HG03432 (cell line): ENCODE measurements around the gene PTPN4.
"Not testable (repeated sequence)": the region's sequence is repeated elsewhere in the genome, so short reads cannot be mapped to it uniquely, and the experiment has no call there.

Experiments
- ATAC-seq: cut with Tn5 transposase; IDR thresholded peaks from one replicate; pipeline ENCODE4 v1.9.1; 2021; ENCODE audit warnings: mild to moderate bottlenecking, moderate library complexity; ENCODE audit not compliant: unreplicated experiment

PTPN4 gene

DNA sequence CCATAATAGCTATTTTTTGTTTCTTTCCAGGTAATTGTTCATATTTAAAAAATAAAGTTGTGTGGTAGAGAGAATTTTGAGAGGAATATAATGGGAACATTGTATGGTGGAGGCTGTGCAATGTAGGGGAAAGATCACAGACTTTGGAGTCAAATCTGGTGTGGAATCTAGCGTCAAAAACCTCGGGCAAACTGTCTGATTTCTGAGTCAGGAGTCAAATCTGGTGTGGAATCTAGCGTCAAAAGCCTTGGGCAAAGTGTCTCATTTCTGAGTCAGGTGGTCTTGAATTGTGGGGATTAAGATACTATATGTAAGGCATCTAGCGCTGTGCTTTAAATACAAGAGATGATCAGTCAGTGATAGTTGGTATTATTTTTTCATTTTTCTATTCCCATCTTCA, 5.1 kb downstream of the PTPN4 start:
- ATAC-seq: no peak

DNA sequence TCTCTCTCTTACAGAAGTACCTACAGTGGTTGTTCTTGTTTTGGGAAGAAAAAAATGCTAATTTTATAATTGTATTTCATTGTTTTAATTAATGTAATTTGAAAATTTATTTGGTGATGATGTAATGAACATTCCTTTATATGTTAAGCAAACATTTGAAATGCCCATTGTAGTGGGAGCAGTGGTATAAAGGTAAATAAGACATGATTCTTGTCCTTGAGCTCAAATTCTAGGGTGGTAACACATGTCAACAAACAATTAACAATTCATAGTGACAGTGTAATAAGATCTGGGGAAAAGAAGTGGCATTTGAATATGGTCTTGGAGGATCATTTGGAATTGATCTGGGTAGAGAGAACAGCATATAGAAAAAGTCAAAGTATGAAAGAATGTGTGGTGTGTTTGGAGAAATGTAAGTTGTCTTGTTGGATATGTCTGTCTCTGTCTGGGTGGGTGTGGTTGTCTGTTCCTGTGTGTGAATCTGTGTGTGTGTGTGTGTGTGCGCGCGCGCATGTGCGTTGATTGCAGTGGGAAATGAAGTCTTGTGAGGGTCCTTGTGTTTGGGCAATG, 5.8 kb downstream of the PTPN4 start:
- no peak for ATAC-seq

DNA sequence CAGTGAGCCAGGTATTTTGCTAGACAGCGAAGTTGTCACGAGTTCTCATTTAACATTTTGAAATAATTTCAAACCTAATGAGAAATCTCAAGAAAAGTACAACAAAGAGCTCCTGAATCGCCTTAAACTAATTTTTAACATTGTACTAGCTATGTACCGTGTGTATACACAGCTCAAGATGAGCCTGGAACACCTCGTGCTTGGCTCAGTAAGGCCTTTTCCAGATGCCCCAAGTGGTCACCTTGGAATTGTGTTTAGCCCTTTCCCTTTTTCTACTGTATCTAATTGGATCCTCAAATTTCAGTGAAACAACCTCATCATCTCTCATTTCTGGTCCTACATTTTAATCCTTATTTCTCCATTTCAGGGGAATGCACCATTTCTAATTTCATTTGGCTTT, 7.2 kb downstream of the PTPN4 start:
- no peak for ATAC-seq

GRCh38 chr2:119768742-119769141, 9.0 kb downstream of the PTPN4 start:
- no peak for ATAC-seq

DNA sequence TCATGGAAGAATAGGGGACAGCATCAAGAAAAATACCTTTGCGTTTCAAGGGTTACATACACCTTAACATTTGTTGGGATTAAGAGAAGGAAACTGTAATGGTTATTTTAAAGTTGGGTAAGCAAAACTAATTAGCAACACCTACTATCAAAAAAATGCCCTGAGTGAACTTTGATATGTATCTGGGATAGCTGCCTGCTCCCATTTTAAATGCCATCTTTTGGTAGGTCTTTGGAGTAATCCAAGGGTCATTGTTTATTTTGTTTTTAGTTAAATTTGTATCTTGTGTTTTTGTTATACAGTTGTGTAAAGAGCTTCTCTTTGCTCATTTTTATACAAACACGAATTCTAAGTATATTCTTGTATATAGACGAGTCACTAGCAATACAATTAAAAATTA, 9.9 kb downstream of the PTPN4 start:
- ATAC-seq: no peak

DNA sequence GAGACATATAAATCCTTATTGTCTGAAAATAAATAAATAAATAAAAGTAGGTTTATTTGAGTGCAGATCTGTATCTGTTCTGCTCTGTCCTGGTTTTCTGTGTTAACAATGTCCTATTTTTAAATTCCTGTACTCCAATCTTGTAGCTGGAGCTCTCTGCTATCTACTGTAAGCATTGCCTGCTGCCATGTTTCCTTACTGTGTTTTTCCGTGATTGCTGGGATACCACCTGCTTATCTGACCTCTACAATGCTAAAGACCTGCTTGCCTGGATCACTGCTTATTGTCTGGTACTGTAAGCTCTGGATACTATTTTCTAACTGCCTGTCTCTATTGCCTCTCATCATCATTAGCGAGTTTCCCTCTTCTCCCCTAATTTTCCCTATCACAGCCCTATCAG, 11.6 kb downstream of the PTPN4 start:
- no peak for ATAC-seq

DNA sequence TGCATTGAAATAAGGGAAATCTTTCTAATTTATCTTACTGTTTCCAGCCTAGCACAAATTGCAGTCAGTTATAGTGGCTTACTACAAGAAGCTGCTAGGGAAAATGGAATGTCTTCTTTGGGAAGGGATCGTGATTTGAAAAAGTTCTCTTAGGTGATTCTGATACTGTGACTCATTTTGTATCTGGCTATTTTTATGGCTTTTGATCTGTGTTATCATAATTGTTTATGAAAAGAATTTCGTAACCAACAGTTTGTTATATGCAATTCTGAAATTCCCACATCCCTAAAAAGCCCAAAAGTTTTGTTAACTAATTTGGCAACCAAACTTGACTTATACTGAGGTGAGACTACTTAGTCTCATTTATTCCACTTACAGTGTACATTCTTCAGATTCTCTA, 12.4 kb downstream of the PTPN4 start:
- ATAC-seq: no peak

DNA sequence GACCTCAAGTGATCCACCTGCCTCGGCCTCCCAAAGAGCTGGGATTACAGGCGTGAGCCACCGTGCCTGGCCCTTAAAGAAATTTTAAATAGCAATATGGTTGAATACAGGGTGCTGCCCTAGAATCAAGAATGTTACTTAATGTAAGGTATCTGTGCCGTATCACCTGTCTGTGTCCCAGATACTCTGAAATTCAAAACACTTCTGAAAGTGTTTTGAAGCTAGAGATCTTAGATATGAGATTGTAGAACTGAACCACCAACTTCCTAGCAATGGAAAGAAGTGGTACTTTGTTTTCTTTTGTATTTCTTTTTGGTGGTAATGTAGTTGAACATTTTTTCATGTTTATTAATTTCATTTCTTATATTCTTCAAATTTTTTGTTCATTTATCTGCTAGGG, 13.0 kb downstream of the PTPN4 start:
- ATAC-seq: no peak

GRCh38 chr2:119774026-119774425, 14.3 kb downstream of the PTPN4 start:
- ATAC-seq: no peak

DNA sequence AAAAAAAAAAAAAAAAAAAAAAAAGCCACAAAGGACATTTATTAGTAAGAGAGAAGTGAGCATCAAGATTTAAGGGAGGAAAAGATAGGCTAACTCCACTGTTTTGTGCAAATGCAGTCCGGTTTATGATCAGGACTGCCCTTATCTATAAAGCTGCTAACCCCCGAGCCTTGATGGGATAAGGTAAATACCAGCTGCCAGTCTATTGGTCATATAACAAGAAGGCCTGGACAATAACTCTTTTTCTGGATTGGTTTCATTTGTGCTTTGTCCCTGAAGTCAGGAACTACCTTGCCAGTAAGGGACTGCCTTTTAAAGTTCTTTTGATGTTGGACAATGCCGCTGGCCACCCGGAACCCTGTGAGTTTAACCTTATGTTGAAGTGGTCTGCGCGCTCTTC, 15.4 kb downstream of the PTPN4 start:
- ATAC-seq: no peak

DNA sequence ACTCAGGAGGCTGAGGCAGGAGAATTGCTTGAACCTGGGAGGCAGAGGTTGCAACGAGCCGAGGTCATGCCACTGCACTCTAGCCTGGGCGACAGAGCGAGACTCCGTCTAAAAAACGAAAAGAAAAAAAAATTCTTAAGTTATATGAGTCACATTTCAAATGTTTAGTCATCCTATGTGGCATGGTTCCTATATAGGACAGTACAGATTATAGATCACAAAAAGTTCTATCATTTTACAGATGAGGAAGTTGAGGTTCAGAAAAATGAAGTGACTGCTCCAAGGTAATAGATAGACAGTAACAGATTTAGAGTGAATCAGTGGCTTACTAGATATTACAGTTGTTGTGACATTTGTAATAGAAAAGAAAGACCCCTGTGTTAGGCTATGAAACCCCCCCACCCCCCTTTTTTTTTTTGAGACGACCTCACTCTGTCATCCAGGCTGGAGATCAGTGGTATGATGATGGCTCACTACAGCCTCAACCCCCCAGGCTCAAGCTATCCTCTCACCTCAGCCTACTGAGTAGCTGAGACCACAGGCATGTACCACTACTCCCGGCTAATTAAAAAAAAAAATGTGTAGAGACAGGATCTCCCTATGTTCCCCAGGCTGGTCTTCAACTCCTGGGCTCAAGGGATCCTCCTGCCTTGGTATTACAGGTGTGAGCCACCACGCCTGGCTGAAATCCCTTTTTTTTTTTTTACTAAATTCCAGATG, 22.7 kb downstream of the PTPN4 start:
- no peak for ATAC-seq

DNA sequence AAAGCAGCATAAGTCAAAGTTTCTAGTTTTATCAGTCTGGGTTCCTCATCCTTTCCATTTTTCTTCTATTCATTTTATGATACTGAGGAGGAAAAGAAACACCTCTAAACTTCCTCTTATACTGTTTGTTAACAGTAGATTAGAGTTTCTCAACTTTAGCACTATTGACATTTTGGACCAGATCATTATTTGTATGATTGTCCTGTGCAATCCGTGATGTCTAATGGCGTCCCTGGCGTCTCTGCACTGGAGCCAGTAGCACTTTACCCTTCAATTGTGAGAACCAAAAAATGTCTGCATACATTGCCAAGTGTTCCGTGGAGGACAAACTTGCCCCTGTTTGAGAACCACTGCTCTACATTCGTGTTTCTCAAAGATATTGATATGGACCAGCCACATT, 25.2 kb downstream of the PTPN4 start:
- ATAC-seq: no peak

- ATAC-seq: no peak
These were observed 26.6 kb downstream of the PTPN4 start for GRCh38 chr2:119786295-119786694.

DNA sequence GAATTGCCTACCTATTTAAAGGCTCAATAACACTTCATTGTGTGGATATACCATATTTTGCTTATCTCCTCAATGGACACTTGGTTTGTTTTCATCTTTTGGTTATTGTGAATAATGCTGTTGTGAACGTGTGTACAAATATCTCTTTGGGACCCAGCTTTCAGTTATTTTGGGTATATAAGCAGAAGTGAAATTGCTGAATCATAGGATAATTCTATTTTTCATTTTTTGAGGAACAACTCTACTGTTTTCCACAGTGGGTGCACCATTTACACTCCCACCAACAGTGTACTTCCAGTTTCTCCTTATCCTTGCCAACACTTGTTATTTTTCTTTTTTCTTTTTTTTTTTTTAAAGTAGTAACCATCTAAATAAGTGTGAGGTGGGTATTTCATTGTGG, 29.0 kb downstream of the PTPN4 start:
- ATAC-seq: no peak

- no peak for ATAC-seq
These were observed 30.7 kb downstream of the PTPN4 start for GRCh38 chr2:119790466-119790865.

DNA sequence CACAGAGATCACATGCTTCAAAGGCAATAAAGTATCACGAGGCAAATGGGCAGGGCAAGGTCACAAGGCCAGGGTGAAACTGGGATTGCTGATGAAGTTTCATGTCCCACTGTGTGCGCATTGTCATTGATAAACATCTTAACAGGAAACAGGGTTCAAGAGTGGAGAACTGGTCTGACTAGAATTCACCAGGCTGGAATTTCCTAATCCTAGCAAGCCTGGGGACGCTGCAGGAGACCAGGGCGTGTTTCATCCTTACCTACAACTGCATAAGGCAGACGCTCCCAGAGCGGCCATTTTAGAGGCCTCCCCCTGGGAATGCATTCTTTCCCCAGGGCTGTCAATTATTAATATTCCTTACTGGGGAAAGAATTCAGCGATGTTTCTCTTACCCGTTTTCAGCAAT, 33.2 kb downstream of the PTPN4 start:
- no peak for ATAC-seq

DNA sequence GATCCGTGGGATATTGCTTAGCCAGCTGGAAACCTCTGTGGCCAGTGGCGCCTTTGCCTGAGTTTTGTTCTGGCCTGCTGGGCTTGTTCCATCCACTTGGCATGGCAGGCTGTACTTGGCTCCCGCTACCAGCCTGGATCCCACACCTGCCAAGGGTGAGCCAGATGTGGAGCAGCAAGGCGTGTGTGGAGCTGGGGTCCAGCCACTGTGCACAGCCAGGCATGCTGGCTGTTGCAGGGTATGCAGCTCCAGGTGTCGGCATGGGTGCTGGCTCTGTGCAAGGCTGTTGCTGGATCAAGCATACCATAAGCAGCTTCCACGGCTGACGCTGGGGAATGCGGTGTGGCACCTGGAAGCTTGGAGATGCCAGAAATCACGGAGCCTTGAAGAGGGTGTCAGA, 34.5 kb downstream of the PTPN4 start:
- no peak for ATAC-seq

DNA sequence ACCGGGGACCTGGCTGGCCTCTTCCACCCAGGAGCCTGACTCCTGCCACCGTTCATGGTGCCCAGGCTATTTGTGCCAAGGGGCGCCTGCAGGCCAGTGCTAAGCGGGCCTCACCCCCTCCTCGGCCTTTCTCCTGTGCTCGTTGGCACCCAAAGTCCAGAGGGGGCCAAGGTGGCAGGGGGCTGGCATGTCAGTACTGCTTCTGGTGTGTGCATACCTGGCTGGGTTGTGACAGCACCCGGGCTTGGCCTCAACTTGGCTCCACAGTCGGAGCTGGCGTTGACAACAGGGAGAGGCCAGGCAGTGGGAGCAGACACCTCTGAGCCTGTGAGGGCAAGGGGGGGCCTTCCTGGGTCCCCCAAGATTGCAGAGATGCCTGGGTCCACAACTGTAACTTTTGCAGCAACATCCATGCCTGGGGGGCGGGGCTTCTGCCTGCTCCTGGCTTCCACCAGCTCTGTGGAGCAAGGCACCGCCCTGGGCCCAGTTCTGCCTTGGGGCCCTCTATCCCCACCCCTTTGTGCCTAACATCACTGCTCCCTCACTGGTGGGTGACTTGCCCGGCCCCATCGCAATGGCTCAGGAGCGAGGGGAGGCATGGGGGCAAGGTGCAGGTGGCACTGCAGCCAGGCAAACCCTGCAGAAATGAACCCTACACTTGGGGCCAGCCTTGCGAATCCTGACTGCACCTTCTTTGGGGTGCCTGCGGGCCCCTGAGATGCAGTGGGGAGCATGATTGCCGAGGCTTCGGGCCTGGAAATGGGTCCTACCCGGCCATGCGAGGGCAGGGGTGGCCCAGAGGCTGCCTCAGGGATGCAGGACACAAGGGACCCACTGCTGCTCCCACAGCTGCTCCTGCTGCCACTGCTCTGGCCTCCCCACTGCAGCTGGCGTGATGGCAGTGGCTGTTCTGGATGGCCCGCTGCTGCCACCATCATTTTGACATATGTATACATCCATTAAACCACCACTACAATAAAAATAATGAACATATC, 35.9 kb downstream of the PTPN4 start:
- ATAC-seq: no peak

DNA sequence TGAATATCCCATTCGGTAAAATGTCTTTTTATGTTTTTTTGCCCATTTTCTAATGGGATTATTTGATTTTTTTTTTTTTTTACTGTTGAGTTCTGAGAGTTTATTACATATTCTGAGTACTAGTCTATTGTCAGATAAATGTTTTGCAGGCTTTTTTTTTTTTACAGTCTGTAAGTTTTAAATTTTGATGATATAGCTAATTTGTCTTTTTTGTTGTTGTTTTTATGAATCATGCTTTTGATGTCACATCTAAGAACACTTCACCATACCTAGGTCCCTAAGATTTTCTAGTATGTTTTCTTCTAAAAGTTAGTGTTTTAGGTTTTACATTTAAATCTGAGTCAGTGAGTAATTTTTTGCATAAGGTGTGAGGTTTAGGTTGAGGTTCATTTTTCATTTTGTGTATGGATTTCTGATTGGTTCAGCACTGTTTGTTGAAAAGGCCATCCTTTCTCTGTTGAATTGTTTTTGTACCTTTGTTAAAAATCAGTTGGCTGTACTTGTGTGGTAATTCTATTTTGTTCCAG, 40.7 kb downstream of the PTPN4 start:
- ATAC-seq: no peak

GRCh38 chr2:119801040-119801439, 41.3 kb downstream of the PTPN4 start:
- no peak for ATAC-seq

DNA sequence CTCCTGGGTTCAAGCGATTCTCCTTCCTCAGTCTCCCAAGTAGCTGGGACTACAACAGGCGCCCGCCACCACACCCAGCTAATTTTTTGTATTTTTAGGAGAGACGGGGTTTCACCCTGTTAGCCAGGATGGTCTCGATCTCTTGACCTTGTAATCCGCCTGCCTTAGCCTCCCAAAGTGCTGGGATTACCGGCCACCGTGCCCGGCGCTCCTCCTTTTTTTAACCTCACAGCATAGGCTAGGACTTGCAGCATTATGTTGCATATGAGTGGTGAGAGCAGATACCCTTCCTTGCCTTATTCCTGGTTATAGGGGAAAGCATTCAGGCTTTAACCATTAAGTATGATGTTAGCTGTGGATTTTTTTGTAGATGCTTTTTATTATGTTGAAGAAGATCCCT, 42.3 kb downstream of the PTPN4 start:
- ATAC-seq: not testable (repeated sequence)

GRCh38 chr2:119803101-119803500, 43.4 kb downstream of the PTPN4 start:
- no peak for ATAC-seq
